DOHH2 (cell line): ENCODE measurements around the gene GPC1.

Experiments used
- CTCF ChIP-seq: fragments of 200-600 bp; sonication (generic); IDR thresholded peaks from one replicate; pipeline ENCODE4 v1.5.1; 2014; ENCODE audit warnings: antibody characterized with exemption, mild to moderate bottlenecking, low read depth, low read length; ENCODE audit not compliant: poor library complexity, severe bottlenecking
- EZH2phosphoT487 ChIP-seq: fragments of 200-600 bp; sonication (generic); IDR thresholded peaks from 2 replicates; pipeline ENCODE4 v1.6.1; 2017; ENCODE audit warnings: borderline replicate concordance, mild to moderate bottlenecking, antibody characterized with exemption, low read length, moderate library complexity, mixed read lengths

- TF ChIP-seq CTCF (no peak), EZH2phosphoT487 (no peak)
Measured at GRCh38 chr2:240435948-240436682, 652 bp downstream of the GPC1 start.
